Measurements from ENCODE around the gene SCN11A.

GRCh38 chr3:39088889-39089288 lies 37.1 kb upstream of the SCN11A start:
- TF ChIP-seq CTCF (IDR thresholded peaks at IDR 0.05 in 2 of 3, conservative IDR thresholded peaks at IDR 0.05 in 1 of 3; ENCODE audit: borderline replicate concordance in 1 of 3, insufficient read depth in 1 of 3, low read depth in 2 of 3, low read length in 2 of 3) (no peak), YY1 (IDR thresholded peaks at IDR 0.05; ENCODE audit: extremely low read depth, insufficient replicate concordance, low read depth, low read length) (no peak), CEBPB (IDR thresholded peaks at IDR 0.05; ENCODE audit: low read depth) (no peak), MAX (IDR thresholded peaks at IDR 0.05) (no peak), EZH2 (IDR thresholded peaks at IDR 0.05) (no peak), POLR2A (IDR thresholded peaks at IDR 0.05; ENCODE audit: borderline replicate concordance, extremely low read depth, insufficient read depth, insufficient read length) (no peak), REST (IDR thresholded peaks at IDR 0.05; ENCODE audit: low read depth) (no peak), POLR2AphosphoS5 (IDR thresholded peaks at IDR 0.05; ENCODE audit: low read depth, low read length) (no peak), ZNF274 (IDR thresholded peaks at IDR 0.05; ENCODE audit: low read depth, low read length) (no peak), JUND (IDR thresholded peaks at IDR 0.05) (no peak), ZBTB33 (IDR thresholded peaks at IDR 0.05; ENCODE audit: extremely low read depth, insufficient replicate concordance, low read length) (no peak), RAD21 (IDR thresholded peaks at IDR 0.05; ENCODE audit: low read depth) (no peak)
